Choroid plexus epithelial cell (primary cell): Measurements from ENCODE around the gene ERI3.
A peak's percentile ranks its signal among the peaks of the same experiment; 100 is the strongest.
"Not testable (repeated sequence)": the region's sequence is repeated elsewhere in the genome, so short reads cannot be mapped to it uniquely, and the experiment has no call there.

Source experiments
- DNase-seq: peaks from one replicate; pipeline ENCODE4 v3.0.0-alpha.2; 2010; ENCODE audit warnings: low read depth
- H3K4me3 ChIP-seq: 2 replicates; pipeline ENCODE4 v1.5.1; 2011; ENCODE audit warnings: low read depth, mild to moderate bottlenecking, control low read depth, low read length, moderate library complexity
- CTCF ChIP-seq: conservative IDR thresholded peaks from 2 replicates; pipeline ENCODE4 v1.5.1; 2011; ENCODE audit warnings: low read depth, mild to moderate bottlenecking, control low read depth, inconsistent platforms, low read length, moderate library complexity

The ERI3 gene

GRCh38 chr1:44218503-44219300 is 136.4 kb downstream of the ERI3 start:
- TF ChIP-seq CTCF = no peak
- no peak for DNase-seq
- no peak overlapping the region for H3K4me3 ChIP-seq

GRCh38 chr1:44217809-44218410 is 137.1 kb downstream of the ERI3 start:
- peak; percentile 80 for DNase-seq
- TF ChIP-seq CTCF = peak; percentile 89
- no peak overlapping the region for H3K4me3 ChIP-seq

- peak; percentile 88 for DNase-seq
- TF ChIP-seq CTCF = peak; percentile 39
These were observed 141.6 kb downstream of the ERI3 start, which contains the start of gene DMAP1 for GRCh38 chr1:44213222-44214112. TSS of gene DMAP1 (plus strand) at chr1:44213471. CDS start at chr1:44213754, 283 bp downstream.

GRCh38 chr1:44212355-44213221 is 142.5 kb downstream of the ERI3 start:
- no peak for TF ChIP-seq CTCF
- peak overlapping the region; percentile 99 for H3K4me3 ChIP-seq
- no peak for DNase-seq

More at GRCh38 chr1:44213222-44214112, 141.6 kb downstream of the ERI3 start, which contains the start of gene DMAP1:
- peak within 1 kb of the TSS; percentile 99 for H3K4me3 ChIP-seq

- H3K4me3 ChIP-seq = no peak overlapping the region
- DNase-seq = no peak
- TF ChIP-seq CTCF = no peak
These were observed 144.5 kb downstream of the ERI3 start for GRCh38 chr1:44210595-44210994.

- no peak for DNase-seq
- TF ChIP-seq CTCF = no peak
- no peak overlapping the region for H3K4me3 ChIP-seq
These were observed 146.8 kb downstream of the ERI3 start for GRCh38 chr1:44208226-44208625.

GRCh38 chr1:44206545-44206944 is 148.5 kb downstream of the ERI3 start:
- DNase-seq, H3K4me3 ChIP-seq: not testable (repeated sequence)
